NCI-H128 (cell line): ENCODE results near the gene ABR.
"Not testable (repeated sequence)": the region's sequence is repeated elsewhere in the genome, so short reads cannot be mapped to it uniquely, and the experiment has no call there.

Source experiments
- DNase-seq: peaks from one replicate; lab custom pipeline; 2025; ENCODE audit not compliant: unreplicated experiment; lab: John Stamatoyannopoulos, UW

The ABR gene

DNA sequence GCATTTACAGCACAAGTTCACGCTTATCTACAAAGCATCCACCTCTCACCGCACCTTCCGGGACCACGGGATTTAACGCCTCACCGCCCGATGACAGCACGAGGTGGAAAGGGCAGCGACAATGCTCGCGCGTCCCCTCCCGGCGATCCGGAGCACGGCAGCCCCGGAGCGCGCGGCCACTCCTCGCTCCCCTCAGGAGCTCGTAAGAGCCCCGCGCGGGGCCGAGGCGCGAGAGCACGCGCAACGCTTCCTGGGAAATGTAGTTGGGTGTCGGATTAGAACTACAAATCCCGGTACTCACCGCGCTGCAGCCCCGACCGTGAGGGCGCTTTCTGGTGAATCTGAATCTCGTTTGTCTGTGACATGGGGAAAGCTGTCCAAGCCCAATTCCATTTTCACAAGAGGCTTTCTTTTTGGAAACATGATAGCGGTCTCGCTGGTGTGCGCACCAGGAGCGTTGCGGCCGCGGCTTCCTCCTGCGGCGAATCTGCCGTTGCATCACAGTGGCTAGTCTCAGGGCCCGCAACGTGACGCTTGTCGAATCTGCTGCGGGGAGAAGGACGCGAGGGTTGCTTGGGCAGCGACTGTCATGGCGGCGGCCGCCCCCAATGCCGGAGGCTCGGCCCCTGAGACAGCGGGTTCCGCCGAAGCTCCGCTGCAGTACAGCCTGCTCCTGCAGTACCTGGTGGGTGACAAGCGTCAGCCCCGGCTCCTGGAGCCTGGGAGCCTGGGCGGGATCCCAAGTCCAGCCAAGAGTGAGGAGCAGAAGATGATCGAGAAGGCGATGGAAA, 183.0 kb downstream of the ABR start, which contains the start of gene TIMM22:
TIMM22 (plus strand) TSS at position 576 of the 791 bp plus-strand sequence; CDS start at position 590, 14 bp downstream.
- peak; percentile 95 for DNase-seq

DNA sequence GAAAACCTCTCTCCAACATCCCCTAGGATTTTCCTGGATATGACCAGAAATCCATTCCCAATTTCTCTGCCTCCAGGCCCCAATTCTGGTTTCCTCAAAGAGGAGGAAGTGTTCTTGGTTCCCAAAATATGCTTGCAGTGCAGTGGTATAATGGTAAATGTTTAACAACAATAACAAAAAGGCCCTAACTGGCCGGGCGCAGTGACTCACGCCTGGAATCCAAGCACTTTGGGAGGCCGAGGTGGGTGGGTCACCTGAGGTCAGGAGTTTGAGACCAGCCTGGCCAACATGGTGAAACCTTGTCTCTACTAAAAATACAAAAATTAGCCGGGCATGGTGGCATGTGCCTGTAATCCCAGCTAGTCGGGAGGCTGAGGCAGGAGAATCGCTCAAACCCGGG, 184.5 kb downstream of the ABR start:
- DNase-seq, result not testable (repeated sequence)

- DNase-seq, result no peak
These were observed 186.8 kb downstream of the ABR start for GRCh38 chr17:992933-993332.

DNA sequence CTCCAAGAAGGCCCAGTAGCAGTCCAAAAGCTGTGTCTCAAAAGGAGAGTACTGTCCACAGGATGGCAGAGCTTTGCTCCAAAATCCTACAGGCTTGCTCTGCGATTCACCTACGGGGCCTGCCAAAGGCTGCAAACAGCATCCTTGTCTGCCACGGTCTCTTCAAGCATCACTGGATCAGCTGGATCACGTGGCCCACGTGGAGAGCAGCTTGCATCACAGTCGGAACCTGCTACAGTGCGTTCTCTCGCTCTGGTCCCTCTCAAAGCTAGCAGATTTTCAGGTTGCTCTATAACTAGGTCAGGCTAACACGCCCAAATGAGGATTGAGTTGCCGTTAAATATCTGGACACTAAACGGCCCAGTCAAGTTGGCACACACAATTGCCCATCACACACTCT, 191.2 kb downstream of the ABR start:
- DNase-seq, result no peak

DNA sequence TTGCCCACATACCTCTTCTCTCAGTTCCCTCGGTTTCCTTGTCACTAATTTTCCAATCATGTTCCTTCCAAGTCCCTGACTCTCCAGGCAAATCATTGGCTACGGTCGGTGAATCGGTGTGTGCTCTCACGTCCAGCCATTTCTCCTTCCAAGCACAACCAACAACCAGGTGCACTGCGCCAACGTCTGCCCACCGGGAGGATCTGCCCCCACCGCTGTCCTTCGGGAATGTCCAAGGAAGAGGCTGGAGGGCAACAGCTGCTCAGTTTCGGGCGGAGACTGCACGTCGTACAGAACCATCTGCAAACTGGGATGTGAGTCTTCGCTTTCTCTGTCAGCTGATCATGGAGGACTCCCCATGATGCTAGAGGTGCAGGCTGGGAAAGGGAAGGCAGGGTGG, 191.8 kb downstream of the ABR start:
- DNase-seq, result no peak

GRCh38 chr17:986322-986929, 193.4 kb downstream of the ABR start:
- DNase-seq, result no peak

- no peak for DNase-seq
These were observed 195.9 kb downstream of the ABR start for GRCh38 chr17:983921-984320.

- no peak for DNase-seq
These were observed 198.5 kb downstream of the ABR start for GRCh38 chr17:981292-981658.

DNA sequence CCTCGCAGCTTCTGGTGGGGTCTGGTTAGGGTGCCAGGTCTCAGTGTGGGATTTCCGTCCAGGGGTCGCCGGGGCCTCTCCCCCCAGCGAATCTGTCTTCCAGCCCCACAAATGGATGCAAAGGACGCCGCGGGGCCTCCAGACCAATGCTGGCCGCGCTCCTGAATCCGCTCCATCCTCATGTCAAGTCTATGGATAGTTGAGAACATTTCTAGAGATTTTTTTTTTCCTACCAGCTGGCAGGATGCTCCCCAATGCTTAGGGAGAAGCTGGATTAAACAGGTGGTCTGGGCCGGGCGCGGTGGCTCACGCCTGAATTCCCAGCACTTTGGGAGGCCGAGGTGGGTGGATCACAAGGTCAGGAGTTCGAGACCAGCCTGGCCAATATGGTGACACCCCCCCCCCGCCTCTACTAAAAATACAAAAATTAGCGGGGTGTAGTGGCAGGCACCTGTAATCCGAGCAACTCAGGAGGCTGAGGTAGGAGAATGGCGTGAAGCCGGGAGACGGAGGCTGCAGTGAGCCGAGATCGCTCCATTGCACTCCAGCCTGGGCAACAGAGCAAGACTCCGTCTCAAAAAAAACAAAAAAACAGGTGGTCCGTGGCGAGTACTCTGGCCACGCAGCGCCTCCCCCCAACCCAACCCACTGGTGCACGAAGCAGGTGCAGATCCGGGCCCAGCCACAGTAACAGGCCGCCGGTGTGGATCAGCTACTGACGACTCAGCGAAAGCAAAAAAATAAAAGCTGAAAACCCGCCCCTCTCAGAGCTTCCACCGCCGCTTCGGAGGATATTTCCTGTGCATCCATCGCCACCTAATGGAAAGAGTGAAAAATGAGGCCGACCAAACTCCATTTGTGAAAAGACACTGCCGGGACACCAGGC, 199.1 kb downstream of the ABR start:
- peak; percentile 82 for DNase-seq

DNA sequence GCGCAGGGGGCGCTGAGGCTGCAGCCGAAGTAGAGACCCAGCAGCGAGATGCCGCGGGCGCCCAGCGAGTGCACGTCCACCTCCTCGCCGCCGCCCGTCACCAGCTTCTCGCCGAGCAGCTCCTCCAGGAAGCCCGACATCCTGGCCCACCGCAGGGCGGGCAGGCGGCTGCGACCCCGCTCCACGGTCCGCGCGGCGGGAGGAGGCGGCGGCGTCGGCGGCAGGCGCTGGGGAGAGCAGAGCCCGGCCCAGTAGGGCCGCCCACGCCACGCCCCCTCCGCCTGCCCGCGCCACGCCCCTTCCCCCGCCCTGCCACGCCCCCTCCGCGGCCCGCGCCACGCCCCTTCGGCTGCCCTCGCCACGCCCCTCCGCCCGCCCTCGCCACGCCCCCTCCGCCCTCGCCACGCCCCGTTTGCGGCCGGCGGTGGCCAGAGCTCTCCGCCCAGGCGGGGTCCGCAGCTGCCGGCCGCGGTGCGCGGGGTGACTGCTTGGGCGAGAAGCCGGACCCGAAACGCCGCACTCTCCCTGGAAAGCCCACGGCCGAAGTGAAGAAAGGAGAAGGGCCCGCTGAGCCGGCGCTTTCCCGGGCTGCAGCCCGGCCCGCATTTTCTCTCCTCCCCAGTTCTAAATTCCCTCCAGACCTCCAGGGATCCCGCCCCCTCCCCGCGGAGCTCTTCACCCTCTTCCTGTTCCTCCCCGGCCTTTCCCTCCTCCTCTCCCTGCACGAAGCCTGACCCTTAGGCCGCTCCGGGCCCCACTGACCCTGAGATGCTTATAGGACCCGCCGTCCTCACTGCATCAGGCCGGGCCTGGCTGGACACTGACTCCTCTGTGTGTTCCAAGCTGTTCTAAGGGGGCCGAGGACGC, 200.0 kb downstream of the ABR start, which contains the start of gene NXN:
NXN (minus strand) TSS at position 238 of the 867 bp plus-strand sequence.
- no peak for DNase-seq

GRCh38 chr17:979212-979538, 200.6 kb downstream of the ABR start:
- DNase-seq, result no peak

DNA sequence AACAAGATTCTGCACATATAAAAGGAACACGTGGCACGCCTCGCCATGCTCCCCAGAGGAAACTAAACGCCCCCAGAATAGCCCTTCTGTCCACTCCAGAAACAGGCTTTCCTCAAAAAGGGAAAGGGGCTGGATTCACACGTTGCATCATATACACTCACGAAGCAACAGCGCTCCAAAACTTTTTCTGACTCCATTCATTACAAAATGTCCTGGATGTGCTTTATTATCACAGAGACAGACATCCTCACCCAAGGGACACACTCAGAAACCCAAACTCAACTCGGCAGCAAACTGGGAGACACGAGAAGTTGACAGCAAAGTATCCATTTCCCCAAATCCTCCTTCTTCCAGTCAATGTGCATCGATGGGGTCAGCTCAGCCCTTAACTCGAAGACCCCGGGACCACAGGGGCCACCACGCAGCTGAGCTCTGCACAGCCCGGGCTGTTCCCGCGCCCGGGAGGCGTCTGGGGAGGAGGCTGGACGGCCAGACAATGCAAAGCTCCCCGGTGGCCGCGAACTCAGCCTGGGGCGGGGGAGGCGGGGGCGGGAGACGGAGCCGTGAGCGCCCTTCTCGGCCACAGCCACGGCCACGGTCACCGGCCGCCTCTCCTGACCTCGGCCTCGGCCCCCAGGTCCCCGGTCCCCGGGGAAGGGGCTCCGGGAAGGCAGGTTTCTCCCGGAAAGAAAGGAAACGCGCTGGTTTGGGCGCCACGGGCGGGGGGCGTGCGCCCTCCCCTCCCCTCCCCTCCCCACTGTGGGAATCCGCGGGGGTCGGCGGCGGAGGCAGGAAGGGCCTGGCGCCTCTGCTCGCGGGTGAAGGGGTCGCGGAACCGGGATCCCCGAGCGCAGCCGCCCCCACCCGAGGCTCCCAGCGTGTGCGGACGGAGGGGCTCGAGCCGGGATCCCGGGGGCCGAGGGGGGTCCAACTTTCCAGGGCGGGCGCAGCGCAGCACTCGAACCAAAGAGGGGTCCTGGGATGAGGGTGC, 201.4 kb downstream of the ABR start:
- no peak for DNase-seq

- no peak for DNase-seq
These were observed 202.6 kb downstream of the ABR start for GRCh38 chr17:977166-977565.

- no peak for DNase-seq
These were observed 203.5 kb downstream of the ABR start for GRCh38 chr17:976312-976711.

DNA sequence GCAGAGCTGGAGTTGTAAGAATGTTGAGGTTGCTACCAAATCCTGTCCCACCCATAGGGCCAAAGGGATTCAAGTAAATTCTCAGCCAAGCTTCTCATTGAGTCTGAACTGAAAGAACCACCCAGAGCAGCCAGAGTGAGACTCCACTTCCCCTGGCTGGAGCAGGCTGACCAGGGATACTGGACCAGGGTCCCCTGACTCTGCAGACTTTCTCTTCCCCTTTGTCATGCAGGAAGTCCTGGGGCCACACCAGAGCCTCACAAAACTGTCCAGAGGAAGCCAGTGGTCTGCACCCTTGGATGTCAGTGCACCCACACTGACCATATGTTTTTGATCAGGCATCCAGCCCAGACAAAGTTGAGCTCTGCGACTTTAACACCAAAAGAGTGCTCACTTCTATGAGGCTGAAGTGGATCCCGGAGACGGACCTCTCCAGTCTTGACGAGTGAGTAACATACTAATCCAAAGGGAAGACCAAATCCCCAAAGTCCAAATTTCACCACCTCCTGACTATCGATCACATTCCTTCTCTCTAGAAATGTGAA, 204.3 kb downstream of the ABR start:
- no peak for DNase-seq

DNA sequence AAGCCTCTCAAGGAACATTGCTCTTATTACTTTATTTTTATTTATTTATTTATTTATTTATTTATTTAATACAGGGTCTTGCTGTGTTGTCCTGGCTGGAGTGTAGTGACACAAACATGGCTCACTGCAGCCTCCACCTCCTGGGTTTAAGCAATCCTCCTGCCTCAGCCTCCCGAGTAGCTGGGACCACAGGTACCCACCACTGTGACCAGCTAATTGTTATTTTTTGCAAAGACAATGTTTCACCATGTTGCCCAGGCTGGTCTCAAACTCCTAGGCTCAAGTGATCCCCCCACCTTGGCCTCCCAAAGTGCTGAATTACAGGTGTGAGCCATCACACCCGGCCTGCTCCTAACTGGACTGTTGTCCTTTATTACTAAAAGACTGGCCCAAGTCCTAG, 205.0 kb downstream of the ABR start:
- not testable (repeated sequence) for DNase-seq

- no peak for DNase-seq
These were observed 206.7 kb downstream of the ABR start for GRCh38 chr17:973053-973452.

GRCh38 chr17:971861-972260, 207.9 kb downstream of the ABR start:
- not testable (repeated sequence) for DNase-seq

DNA sequence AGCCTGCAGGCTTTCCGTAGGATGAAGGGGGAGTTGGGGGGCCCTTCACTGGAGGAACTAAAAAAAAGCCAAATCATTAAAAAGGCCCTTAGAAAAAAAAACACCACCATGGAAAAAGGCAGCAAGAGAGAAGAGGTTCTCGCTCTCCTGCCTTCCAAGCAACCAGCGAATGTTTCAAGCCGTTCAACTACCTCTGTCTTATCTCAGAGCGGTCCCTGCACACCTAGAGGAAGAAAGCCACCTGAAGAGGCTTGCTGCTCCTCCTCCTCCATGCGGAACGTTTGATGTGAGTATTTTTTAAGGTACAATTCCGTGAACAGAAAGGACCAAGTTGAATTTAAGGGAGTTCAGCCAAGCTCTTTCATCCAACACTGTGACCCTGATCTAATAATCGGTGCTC, 209.4 kb downstream of the ABR start:
- no peak for DNase-seq
